K562 (cell line): ENCODE data around the gene TSC22D1. TPM values are rescaled to one million over a fixed set of nuclear protein-coding genes. Genes with fewer than 3 reads are reported as not detected.

Source experiments
- C11orf30 ChIP-seq: fragments of 450-650 bp; IDR thresholded peaks from 2 replicates; pipeline ENCODE4 v1.6.1; 2016; ENCODE audit warnings: low read depth, mild to moderate bottlenecking
- GTF2B ChIP-seq: IDR thresholded peaks from 2 replicates; pipeline ENCODE4 v1.6.1; 2011; ENCODE audit not compliant: insufficient read length; ENCODE audit errors: extremely low read depth
- PHF21A ChIP-seq: fragments of 450-650 bp; IDR thresholded peaks from 2 replicates; pipeline ENCODE4 v1.6.1; 2017; ENCODE audit warnings: low read depth, borderline replicate concordance
- polyA plus RNA-seq, 8 experiments: library from polyadenylated mRNA; depleted of rRNA in 4 of 8; stranded (reverse) in 5 of 8; unstranded in 3 of 8; fragments of >200 nt; fragmentation: Nextera tagmentation in 2 of 8; fragmentation: Illumina TruSeq in 1 of 8; extraction: Ambion mirVana in 2 of 8; extraction: Trizol in 1 of 8; gene quantifications; 2 replicates each; pipeline versions ENCODE4 v1.2.1 to v1.2.3, GENCODE V29; 2011 to 2014; ENCODE audit warnings: inconsistent platforms in 1 of 8, missing spikeins in 1 of 8
- total RNA-seq, 7 experiments: library from RNA; depleted of rRNA in 6 of 7; stranded (reverse); fragments of >200 nt in 6 of 7; fragmentation: Illumina TruSeq in 2 of 7; extraction: Trizol in 2 of 7; gene quantifications; 2 replicates each; pipeline versions ENCODE4 v1.2.1 to v1.2.3, GENCODE V29; 2011 to 2021; ENCODE audit warnings: low replicate concordance in 1 of 7
- TF ChIP-seq, protein P1 (sequence below): sonication (generic); formaldehyde crosslinking; IDR thresholded peaks from 2 replicates; pipeline ENCODE4 v1.8.1; 2023; ENCODE audit warnings: missing genetic modification reagents, mild to moderate bottlenecking, borderline replicate concordance
- TF ChIP-seq, protein P2 (sequence below), 2 experiments: IDR thresholded peaks; 2 replicates each; pipeline ENCODE4 v1.6.1; 2011; ENCODE audit warnings: borderline replicate concordance in 1 of 2, control low read depth in 1 of 2, low read depth in 1 of 2, low read length in 1 of 2, mild to moderate bottlenecking in 1 of 2, mixed read lengths in 1 of 2, moderate library complexity in 1 of 2; ENCODE audit not compliant: insufficient read depth in 1 of 2, insufficient read length in 1 of 2, poor library complexity in 1 of 2, severe bottlenecking in 1 of 2; ENCODE audit errors: extremely low read depth in 1 of 2

TSC22D1 gene
- total and polyA plus RNA-seq, 9 of the 15 experiments (the other 6 are each of a cell fraction or from before 2014, with no cell fraction given): 2.6 to 19.8 (median 8.4) TPM

GRCh38 chr13:44393391-44393790 lies 182.7 kb downstream of the TSC22D1 start (continued):
- TF ChIP-seq, protein P1, sequence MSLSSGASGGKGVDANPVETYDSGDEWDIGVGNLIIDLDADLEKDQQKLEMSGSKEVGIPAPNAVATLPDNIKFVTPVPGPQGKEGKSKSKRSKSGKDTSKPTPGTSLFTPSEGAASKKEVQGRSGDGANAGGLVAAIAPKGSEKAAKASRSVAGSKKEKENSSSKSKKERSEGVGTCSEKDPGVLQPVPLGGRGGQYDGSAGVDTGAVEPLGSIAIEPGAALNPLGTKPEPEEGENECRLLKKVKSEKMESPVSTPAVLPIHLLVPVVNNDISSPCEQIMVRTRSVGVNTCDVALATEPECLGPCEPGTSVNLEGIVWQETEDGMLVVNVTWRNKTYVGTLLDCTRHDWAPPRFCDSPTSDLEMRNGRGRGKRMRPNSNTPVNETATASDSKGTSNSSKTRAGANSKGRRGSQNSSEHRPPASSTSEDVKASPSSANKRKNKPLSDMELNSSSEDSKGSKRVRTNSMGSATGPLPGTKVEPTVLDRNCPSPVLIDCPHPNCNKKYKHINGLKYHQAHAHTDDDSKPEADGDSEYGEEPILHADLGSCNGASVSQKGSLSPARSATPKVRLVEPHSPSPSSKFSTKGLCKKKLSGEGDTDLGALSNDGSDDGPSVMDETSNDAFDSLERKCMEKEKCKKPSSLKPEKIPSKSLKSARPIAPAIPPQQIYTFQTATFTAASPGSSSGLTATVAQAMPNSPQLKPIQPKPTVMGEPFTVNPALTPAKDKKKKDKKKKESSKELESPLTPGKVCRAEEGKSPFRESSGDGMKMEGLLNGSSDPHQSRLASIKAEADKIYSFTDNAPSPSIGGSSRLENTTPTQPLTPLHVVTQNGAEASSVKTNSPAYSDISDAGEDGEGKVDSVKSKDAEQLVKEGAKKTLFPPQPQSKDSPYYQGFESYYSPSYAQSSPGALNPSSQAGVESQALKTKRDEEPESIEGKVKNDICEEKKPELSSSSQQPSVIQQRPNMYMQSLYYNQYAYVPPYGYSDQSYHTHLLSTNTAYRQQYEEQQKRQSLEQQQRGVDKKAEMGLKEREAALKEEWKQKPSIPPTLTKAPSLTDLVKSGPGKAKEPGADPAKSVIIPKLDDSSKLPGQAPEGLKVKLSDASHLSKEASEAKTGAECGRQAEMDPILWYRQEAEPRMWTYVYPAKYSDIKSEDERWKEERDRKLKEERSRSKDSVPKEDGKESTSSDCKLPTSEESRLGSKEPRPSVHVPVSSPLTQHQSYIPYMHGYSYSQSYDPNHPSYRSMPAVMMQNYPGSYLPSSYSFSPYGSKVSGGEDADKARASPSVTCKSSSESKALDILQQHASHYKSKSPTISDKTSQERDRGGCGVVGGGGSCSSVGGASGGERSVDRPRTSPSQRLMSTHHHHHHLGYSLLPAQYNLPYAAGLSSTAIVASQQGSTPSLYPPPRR: no peak
- TF ChIP-seq GTF2B (no peak), PHF21A (no peak), C11orf30 (no peak)
- TF ChIP-seq, protein P2, sequence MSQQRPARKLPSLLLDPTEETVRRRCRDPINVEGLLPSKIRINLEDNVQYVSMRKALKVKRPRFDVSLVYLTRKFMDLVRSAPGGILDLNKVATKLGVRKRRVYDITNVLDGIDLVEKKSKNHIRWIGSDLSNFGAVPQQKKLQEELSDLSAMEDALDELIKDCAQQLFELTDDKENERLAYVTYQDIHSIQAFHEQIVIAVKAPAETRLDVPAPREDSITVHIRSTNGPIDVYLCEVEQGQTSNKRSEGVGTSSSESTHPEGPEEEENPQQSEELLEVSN (IDR thresholded peaks at IDR 0.05; ENCODE audit: borderline replicate concordance in 1 of 2, extremely low read depth in 1 of 2, insufficient read depth in 1 of 2, insufficient read length in 1 of 2, low read depth in 1 of 2, low read length in 1 of 2, poor library complexity in 1 of 2, severe bottlenecking in 1 of 2): no peak
